Progenitor cell of endocrine pancreas (in vitro differentiated cells): ENCODE results near the gene TUBAL3. TPM values are rescaled to one million over a fixed set of nuclear protein-coding genes. Genes with fewer than 3 reads are reported as not detected.

ENCODE experiments used
- DNase-seq: peaks from one replicate; pipeline ENCODE4 v3.0.0; 2021; ENCODE audit warnings: low spot score; ENCODE audit not compliant: unreplicated experiment
- H3K27ac Mint-ChIP-seq: 2 replicates; pipeline ENCODE4 v1.8.0; 2021; ENCODE audit warnings: mild to moderate bottlenecking, moderate library complexity, mixed read lengths
- H3K27me3 Mint-ChIP-seq: 2 replicates; pipeline ENCODE4 v1.8.0; 2021; ENCODE audit warnings: mixed read lengths
- H3K36me3 Mint-ChIP-seq: 2 replicates; pipeline ENCODE4 v1.8.0; 2022; ENCODE audit warnings: mixed read lengths; ENCODE audit not compliant: insufficient read depth
- H3K4me1 Mint-ChIP-seq: 2 replicates; pipeline ENCODE4 v1.8.0; 2021; ENCODE audit warnings: low read depth, mixed read lengths
- H3K4me3 Mint-ChIP-seq: 2 replicates; pipeline ENCODE4 v1.8.0; 2021; ENCODE audit warnings: low read depth, mild to moderate bottlenecking, moderate library complexity, mixed read lengths
- H3K9me3 Mint-ChIP-seq: 2 replicates; pipeline ENCODE4 v1.8.0; 2021; ENCODE audit warnings: low read depth, mixed read lengths
- total RNA-seq: library from RNA; stranded (reverse); gene quantifications from 2 replicates; pipeline ENCODE4 v1.2.1, GENCODE V29; 2021
- TF ChIP-seq, protein P1 (sequence below): fragments of 200-600 bp; sonication (generic); IDR thresholded peaks from one replicate; pipeline ENCODE4 v1.5.0; 2021; ENCODE audit warnings: antibody characterized with exemption, mild to moderate bottlenecking; ENCODE audit not compliant: unreplicated experiment

TUBAL3 gene
- total RNA-seq, 1 donor from 2014 or later: not detected

DNA sequence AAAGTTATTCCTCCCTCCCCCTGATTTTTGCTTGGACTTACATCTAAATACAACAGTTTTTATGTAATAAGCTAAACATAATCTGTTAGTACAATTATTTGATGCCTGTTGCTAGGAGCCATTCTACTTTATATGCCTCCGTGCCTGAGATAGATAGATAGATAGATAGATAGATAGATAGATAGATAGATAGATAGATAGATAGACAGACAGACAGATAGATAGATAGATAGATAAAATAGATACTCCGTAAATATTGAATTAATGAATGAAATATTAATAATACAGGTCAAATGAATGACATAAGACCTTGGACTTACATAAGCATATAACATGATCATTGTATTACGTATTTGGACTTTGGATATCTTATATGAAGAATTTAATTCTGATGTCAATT lies 30.7 kb upstream of the TUBAL3 start:
- Mint-ChIP-seq H3K4me1 (peaks cover 27% of the 10 kb centered on the region), H3K4me3 (no peak overlapping the region), H3K27me3 (no peaks in the 10 kb centered on the region), H3K27ac (no peak overlapping the region), H3K9me3 (peaks cover 4% of the 10 kb centered on the region), H3K36me3 (peaks cover 13% of the 10 kb centered on the region)
- TF ChIP-seq, protein P1, sequence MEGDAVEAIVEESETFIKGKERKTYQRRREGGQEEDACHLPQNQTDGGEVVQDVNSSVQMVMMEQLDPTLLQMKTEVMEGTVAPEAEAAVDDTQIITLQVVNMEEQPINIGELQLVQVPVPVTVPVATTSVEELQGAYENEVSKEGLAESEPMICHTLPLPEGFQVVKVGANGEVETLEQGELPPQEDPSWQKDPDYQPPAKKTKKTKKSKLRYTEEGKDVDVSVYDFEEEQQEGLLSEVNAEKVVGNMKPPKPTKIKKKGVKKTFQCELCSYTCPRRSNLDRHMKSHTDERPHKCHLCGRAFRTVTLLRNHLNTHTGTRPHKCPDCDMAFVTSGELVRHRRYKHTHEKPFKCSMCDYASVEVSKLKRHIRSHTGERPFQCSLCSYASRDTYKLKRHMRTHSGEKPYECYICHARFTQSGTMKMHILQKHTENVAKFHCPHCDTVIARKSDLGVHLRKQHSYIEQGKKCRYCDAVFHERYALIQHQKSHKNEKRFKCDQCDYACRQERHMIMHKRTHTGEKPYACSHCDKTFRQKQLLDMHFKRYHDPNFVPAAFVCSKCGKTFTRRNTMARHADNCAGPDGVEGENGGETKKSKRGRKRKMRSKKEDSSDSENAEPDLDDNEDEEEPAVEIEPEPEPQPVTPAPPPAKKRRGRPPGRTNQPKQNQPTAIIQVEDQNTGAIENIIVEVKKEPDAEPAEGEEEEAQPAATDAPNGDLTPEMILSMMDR: no peak
- DNase-seq: no peak

DNA sequence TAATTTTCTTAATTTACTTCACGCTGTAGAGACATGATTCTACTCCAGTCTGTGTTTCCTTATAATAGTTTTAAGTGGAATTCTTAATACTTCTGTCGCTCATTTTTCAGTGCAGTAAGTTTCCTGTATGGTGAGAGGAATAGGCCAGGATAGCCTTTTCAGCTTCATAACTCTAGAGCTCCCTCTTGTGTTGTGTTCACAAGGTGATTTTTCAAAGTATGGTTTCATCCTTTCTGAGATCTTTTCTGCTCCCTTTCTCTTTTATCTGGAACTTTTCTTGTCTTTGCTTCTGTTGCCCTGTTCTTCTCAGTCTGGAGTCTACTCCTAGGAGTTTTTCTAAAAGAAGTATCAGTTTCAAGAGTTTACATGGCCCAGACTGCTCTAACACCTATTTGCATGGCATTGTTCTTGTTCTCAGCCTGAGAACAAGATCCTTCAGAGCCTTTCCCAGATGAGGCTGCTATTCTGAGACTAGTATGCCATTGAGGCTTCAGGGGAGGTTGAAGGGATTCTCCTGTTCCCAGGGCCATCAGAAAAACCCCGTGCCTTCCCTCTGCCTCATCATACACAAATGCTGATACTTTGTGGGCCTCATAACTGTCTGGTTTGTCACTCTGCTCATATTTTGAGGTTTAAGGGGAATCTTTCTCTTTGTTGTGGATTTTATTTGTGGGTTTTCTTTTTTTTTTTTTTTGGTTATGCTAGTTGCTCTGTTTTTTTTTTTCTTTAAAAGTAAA lies 29.6 kb upstream of the TUBAL3 start:
- Mint-ChIP-seq H3K4me3 (no peak overlapping the region), H3K27ac (no peak overlapping the region), H3K9me3 (peaks cover 4% of the 10 kb centered on the region), H3K36me3 (peaks cover 15% of the 10 kb centered on the region), H3K4me1 (peaks cover 29% of the 10 kb centered on the region), H3K27me3 (no peaks in the 10 kb centered on the region)
- no peak for DNase-seq
- TF ChIP-seq, protein P1: peak; percentile 83

DNA sequence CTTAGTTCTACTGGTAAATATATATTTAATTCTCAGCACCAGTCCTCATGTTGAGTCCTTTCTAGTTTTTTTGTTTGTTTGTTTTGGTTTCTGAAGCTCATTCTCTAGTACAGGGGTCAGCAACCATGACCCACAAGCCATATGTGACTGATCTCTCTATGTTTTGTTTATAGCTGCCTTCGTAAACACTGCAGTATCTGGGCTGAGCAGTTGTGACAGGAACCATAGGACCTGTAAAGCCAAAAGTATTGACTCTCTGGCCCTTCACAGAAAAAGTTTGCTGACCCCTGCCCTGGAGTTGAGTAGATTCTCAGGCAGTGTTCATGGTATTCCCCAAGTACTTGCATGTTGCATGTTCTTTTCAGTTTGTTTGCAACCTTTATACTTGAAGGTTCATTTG lies 28.6 kb upstream of the TUBAL3 start:
- TF ChIP-seq, protein P1: no peak
- Mint-ChIP-seq H3K9me3 (peaks cover 4% of the 10 kb centered on the region), H3K36me3 (peaks cover 17% of the 10 kb centered on the region), H3K4me1 (peaks cover 28% of the 10 kb centered on the region), H3K27ac (no peak overlapping the region), H3K4me3 (no peak overlapping the region), H3K27me3 (no peaks in the 10 kb centered on the region)
- DNase-seq: no peak

DNA sequence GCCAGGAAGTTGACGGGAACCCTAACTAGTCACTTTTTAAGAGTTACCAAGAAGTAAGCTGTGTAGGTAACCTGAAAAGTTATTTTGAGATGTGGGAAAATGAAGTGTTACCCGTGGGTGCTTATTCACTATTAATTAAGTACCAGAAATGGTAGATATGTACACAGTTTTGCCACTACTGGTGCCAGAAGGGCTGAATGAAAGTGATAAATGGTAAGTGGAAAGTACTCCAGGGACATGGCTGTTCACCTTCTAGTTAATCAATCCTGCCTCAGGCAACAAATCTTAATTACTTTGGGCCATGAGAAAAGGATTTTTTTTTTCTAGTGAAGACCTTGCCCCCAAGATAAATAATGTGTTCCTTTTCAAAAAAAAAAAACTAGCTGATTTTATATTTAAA lies 23.5 kb upstream of the TUBAL3 start:
- Mint-ChIP-seq H3K9me3 (peaks cover 4% of the 10 kb centered on the region), H3K36me3 (peaks cover 17% of the 10 kb centered on the region), H3K4me3 (no peak overlapping the region), H3K27ac (peak overlapping the region; percentile 87), H3K27me3 (no peaks in the 10 kb centered on the region), H3K4me1 (peaks cover 17% of the 10 kb centered on the region)
- DNase-seq: no peak
- TF ChIP-seq, protein P1: no peak

DNA sequence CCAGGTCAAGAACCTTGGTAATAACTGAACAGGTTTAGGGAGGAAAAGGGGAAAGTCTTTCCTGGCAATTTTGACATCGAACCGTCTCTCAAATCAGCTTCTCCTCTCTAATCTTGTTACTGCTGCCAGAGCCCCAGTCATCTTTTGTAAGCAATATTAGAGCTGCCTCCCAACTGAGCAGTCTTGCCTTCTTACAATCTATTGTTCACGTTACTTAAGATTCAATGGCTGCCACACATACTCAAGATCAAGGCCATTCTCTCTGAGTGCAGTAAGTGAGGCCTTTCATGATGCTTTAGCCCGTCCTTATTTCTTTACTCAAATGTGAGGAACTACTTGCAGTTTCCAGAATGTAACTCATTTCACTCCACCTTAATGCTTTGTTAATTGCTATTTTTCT lies 20.1 kb upstream of the TUBAL3 start:
- H3K27ac Mint-ChIP-seq: peak overlapping the region; percentile 1

More for the DNA sequence above, 20.1 kb upstream of the TUBAL3 start:
- TF ChIP-seq, protein P1: no peak
- Mint-ChIP-seq H3K4me1 (peaks cover 13% of the 10 kb centered on the region), H3K4me3 (no peak overlapping the region), H3K36me3 (peaks cover 4% of the 10 kb centered on the region), H3K27me3 (no peaks in the 10 kb centered on the region), H3K9me3 (peaks cover 6% of the 10 kb centered on the region)
- DNase-seq: no peak
